T-helper 22 cell (primary cell): ENCODE results near the gene MAPK8.

Experiments used
- DNase-seq: peaks from one replicate; pipeline ENCODE4 v3.0.0-alpha.2; 2020; ENCODE audit warnings: low read depth

The MAPK8 gene

DNA sequence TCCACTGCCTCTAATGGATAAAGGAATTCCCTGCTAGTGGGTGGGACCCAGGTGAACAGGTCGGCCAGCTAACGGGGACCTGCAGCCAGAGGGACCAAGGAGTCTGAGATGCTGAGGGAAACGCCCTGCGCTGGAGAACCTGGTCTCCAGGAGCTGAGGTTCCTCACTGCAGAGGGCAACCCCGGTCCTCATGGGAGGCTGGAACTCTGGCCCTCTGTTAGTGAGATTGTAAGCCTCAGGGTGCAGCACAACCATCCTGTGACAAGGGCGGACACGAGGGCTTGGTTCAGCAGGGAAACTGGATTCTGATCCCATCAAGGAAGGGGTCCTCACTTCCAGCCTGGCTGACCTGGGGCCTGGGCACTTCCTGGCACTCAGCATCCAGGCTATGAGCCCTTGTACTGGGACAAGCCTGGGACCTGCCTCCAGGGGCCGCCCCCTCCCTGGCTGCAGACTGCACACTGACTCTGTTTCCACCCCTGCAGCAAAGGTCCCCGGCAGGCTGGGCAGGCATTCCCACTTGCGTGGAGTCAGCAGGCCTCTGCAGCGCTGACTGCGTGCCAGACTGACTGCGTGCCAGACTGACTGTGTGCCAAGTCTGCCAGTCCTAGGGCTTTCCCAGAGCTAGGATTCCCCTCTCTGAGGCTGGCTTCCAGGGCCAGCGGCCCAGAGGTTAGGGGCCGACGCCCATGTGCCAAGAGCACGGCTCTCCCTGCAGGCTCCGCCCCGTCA is 143.2 kb downstream of the MAPK8 start:
- DNase-seq, result no peak

DNA sequence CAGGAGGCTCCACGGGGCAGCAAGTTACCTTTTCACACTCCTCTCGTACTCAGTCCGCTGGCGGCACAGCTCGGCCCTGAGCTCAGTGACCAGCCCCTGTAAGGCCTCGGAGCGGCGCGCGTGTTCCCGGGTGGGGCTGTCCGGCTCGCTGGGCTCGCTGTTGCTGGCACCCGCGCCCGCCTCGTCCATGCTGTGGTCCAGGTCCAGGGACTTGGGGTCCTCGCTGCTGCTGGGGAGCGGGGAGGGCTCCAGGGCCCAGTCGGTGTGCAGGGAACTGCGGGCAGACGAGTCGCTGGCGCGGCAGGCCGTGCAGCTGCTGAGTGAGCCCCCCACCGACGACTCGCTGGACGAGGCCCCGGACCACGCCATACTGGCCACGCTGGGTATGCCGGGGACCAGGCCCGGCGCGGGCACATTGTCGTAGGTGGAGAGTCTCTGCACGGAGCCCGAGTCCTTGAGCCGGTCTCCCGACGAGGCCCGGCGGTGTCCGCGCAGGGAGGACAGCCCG is 143.8 kb downstream of the MAPK8 start:
- no peak for DNase-seq

DNA sequence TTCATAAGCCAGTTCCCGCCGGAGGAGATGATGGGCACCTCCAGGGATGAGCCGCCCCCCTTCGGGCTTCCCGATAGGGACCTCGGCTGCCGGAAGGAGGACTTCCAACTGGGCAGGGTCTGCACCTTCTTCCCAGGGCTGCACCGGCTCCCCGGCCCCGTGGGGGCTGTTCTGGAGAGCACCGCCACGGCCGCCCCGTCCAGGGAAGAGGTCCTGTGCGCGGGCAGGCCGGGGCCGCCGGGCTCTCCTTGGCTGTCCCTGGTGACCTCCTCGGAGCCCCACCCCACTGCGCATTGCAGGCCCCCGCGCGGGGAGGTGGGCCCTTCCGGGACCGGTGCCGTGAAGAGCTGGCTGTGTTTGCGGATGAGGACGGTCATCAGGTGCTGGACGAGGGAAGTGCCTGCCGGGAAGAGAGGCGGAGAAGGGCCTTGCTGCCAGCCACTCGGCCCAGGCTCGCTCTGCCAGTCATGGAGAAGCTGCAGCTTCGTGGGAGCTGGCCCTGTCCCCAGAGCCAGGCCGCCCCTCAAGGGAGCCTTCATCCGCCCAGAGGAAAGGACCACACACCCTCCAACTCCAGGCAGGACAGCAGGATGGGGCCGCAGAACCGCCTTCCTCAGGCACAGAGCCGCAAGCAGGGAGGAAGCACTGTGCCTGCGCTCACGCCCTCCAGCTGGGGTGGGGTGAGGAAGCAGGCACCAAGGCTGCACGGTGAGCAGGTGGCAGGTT is 144.4 kb downstream of the MAPK8 start:
- DNase-seq, result no peak

DNA sequence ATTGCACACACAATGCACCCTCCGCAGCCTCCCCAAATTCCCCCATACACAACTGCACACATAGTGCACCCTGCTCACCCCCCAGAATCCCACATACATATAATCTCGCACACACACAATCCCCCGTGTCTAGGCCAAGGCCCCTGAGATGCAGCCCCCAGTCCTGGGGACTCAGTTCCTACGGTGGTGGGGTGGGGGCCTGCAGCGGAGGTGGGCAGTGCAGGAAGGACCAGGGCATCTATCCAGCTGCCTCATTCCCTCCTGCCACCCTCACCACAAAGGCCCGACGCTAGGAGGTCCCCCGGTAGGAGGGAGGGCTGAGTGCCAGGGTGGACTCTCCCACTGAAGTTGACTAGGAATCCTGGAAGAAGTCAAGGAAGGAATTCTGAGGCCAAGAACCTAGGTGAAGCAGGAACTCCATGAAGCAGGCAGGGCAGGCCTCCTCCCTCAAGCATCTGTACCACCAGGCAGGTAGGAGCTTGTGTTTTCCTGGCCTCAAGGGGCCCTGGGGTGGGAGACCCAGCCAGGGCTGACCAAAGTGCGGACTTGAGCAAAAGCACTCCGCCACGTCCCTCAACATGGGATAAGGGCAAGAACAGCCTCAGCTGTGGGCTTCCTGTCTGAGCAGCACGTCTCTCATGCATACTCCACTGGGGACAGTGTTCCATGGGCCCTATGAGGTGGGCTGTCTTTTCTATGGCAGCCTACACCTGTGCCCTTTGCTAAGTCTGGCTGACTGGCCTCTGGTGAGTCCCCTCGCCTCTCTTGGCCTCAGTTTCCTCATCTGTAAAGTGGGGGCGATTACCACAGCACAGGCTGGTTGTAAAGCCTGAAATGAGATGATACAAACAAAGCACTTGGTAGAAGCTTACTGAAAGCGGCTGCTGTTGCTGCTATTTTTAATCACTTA is 145.7 kb downstream of the MAPK8 start:
- DNase-seq, result no peak

DNA sequence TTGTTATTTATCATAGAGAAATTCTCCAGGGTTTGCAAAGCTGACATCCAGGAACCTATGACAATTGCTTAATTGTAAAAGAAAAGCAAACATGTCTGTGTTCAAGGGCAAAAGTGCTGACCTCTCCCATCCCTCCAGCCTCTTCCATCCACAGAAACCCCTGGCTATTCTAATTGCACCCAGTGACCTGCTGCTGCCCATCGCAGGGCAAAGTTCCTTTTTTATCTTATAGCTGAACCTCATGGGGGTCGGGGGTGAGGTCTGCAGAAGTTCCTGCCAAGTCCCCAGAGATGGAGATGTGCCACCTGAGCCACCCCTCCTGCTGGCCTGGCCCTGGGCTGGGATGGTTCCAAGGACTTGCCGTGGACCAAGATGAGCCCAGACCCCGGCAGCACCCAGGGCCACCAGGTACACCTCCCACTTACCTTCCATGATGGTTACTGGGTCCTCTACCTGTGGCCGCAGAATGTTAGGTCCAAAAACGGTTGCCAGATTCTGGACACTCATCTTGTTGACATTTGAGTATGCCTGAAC is 146.5 kb downstream of the MAPK8 start:
- no peak for DNase-seq

DNA sequence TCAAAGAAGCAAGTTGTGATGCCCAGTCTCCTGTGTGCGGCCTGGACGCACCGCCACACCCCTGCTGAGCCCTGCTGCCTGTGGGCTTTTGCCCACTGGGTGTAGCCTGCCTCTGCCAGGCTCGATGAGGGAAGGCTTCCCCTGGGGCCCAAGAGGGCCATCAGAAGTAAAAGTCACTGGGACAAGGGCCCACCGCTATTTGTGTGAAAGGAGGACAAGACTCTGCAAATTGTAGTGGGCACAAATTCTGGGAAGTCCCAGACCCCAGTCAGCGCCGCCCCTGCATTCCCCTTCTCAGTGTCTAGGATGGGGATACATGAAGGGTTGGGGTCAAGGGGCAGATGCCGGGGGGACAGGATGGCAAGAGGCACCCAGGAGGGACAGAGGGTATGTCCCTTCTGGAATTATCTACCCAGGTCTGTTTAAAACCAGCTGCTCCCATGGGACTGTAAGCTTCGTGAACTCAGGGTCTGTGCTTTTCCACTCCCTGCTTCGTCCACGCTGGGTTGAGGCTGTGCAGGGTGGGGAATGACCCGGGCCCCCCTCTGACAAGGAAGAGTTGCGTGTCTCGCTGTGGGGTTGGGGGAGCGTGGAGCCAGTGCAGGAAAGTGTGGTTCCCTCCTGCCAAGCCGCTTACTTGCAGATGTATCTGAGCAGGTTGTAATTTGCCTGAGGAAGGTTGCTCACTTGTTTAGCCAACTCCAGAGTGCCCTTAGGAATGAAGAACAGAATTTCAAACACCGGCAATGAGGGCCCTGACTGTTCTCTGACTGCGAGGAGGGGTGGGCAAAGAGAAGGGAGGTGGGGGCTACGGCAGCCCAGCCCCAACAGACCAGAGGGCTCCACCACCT is 147.2 kb downstream of the MAPK8 start:
- no peak for DNase-seq

DNA sequence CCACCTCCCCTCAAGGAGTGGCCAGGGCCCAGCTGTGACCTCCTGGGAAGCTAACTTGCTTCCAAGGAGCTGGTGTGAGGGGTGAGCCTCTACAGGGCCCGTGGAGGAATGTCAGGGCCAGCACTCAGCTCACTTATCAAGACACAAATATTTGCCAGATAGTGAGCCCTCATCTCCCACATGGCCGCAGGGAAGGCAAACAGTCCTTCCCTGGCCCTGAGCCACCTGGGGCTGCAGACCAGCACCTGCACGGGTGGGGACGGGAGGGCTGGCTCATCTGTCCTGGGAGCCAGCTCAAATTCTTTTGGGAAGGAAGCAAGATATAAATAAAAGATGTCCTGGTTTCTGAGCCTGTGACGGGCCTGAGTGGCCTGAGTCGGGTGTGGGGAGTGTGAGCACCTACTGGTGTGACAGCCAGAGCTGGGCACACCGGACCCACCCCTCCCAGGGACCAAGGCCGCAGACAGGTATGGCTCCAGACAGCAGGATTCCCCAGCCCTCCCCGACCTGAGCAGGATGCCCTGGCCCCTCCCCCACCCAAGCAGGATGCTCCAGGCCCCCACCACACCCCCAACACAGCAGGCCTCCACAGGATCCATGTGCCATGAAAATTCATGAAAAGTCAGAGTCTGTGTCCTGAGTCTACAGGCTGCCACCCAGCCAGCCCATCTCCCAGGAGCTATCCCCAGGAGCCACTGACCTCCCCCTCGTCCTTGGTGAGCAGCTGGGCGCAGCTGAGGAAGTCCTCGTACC is 148.0 kb downstream of the MAPK8 start:
- no peak for DNase-seq

DNA sequence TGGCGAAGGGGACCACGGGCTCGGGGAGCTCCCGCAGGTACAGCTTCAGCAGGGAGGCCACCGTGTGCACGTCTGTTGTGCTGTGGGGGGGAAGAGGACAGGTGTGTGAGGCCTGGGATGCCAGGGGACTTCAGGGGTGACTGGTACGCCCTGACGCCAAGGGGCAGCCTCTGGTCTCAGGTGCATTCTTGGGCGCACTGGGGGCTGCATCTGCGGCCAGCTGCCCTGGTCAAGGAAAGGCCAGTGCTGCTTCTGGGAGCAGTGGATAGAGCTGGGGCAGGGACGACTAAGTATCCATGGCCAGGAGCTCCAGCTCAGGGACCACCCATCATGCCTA is 148.5 kb downstream of the MAPK8 start:
- no peak for DNase-seq

DNA sequence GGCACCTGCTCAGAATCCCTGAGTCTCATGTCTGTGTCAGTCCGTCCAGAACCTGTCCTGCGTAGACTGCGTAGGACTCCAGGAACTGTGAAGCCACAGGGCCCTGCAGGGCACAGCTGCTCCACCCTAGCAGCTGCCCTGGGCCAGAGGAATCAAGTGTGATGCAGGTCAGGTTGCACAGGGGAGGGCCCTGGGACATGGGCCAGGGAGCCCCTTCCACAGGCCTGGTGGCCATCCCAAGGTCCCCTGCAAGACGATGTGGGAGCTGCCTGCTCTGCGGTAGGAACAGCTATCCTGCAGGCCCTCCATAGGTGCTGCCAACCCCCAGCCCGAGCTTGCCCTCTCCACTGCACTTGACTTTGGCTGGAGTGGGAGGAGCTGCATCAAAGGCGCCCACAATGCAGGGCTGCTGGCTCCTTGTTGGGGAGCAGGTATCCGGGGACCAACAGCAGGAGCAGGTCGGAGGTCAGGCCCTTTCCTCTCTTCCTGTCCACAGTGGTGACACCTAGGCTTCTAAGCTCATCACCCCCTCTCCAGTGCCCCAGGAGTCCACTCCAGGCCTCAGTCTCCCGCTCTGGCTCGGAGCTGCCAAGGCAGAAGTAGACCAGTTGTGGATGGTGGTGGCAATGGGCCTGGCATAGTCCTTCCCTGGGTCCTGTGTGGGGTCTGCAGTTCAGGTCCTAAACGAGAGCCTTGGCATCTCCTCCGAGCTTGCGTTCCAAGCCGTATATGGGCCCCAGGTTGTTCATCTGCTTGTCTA is 149.1 kb downstream of the MAPK8 start:
- DNase-seq, result no peak

DNA sequence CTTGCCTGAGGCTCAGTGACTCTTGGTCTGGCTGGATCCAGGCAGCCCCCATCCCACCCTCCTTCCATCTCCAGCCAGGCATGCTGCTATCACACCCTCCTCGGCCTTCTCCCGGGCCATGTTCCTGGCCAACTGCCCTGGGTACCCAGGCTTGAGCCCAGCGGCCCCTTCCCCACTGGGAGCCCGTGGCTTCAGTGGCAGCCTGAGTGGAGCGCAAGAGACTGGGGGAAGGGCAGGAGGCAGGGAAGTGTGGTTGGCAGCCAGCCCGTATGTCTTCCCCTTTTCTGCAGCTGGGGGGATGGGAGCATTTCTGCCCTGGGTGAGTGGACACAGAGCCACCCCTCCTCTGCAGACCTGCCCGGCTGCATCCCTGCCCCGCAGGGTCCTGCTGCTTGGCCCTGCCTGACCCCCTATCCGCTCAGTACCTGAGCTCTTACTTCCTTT is 149.9 kb downstream of the MAPK8 start:
- no peak for DNase-seq

DNA sequence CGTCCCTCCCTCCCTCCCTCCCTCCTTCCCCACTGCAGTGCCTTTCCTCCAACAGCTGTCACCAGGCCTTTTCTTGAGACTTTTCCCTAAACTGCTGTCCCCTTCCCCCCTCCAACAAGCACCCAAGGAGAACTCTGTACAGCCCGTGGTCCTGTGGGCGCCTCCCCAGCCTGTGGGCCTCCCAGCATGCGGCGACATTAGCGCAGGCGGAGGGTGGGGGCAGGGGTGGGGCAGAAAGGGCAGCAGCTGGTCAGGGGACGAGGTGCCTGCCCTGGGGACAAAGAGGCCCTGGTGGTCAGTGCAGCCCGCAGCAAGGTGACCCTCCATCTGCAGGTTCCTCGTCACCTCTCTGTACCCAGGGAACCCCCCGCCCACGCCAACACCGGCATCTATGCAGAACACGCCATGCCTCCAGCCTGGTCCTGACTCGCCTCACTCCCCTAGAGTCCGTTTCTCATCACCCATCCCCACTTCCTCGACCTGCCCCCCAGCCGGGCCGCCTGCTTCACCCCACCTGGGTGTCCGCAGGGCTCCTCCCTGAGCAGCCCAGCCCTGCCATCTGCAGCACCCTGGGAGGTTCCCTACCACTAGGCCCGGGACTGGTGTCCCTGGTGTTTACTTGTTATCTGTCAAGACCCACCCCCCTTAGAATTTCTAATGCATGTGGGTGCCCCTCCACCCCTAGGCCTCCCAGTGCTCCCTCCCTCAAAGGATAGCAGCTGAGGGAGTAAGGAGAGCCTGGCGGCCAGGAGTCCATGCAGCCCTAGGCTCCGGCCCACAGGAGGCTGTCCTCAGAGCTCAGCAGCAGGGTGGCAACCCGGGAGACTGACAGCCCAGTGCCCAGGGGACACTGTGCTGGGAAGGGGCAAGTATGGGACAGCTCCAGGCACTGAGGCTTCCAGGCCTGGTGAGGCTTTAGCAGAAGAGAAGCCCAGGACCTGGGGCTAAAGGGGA is 150.6 kb downstream of the MAPK8 start:
- DNase-seq, result no peak

DNA sequence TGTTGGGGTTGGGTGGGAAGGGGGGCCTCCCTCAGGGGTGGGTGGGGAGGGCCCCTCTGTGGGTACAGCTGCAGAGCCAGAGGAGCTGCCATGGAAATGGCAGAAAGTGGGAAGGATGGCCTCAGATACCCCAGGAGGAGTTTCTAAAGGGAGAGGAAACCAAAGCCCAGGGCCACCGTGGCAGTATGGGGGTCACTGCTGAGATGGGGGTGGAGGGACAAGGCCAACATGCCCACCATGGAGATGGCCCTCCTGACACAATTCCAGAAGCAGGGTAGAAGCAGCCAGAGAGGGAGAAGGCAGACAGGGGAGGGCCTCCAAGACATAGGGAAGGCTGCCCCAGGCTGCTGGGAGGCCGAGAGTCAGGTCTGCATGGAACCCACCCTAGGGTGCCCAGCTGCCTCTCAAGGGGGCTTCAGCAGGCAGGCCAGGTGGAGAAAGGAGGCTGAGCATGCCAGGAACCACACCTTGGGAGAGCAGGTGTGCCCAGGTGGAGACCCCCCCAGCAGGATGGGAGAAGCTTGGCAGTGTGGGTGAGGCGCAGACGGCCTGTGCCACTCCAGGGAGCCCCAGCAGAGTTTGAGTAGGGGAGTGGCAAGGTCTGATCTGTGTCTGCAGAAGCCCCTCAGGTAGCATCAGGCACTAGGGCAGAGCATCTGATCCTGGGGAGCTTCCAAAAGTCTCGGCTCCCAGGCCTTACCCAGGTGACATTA is 151.6 kb downstream of the MAPK8 start:
- DNase-seq, result no peak

DNA sequence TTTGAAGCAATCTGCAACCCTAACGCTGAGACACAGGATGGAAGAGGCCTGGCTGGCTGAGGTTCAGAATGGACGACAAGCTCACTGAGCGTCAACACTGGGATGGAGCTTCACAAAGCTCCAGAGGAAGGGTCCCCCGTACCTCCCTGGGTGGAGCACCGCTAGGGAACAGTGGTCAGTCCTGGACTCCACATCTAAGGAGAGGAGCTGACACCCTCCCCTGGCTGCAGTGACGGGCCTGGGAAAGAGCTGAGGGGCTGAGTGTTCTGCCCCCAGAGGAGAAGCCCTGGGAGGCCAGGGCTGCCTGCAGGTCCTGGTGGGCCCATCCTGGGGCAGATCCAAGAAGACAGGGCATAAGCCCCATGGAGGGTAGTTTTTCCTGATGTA is 152.2 kb downstream of the MAPK8 start:
- DNase-seq, result no peak

DNA sequence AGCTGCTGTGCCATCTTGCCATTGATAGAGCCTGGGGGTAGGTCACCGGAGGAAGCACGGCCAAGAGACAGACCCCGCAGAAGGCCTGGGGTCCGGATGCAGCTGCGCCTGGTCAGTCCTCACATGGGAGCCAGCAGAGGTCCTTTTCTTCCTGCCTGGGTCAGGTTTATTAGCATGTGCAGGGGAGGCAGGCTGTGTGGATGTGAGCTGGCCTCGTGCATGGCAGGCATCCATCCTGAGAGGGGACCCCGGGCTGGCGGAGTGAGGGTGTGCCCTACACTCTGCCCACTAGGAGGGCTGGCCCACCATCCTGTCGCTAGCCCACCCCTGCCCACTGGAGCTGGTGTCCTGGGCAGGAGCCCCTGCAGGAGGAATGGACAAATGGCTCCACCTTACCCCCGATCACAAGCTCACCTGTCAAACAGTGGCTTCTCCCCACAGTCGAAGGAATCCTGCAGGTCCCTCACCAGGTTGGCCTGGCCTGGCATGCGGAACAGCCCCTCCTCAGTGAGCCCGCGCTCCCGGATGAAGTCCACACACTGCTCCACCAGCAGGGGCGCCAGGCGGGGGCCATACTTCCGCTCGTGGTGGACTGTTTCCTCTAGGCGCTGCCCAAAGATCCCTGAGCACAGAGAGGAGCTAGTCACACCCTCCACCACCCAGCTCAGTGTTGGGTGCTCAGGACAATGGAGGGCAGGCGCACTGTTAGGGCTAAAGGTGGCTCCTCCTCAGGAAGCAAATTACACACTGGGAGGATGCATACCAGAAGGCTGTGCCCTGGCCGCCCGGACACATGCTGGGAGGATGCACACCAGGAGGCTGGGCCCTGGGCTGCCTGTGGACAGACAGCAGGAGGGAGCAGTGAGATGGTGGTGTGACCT is 153.0 kb downstream of the MAPK8 start:
- DNase-seq, result no peak

DNA sequence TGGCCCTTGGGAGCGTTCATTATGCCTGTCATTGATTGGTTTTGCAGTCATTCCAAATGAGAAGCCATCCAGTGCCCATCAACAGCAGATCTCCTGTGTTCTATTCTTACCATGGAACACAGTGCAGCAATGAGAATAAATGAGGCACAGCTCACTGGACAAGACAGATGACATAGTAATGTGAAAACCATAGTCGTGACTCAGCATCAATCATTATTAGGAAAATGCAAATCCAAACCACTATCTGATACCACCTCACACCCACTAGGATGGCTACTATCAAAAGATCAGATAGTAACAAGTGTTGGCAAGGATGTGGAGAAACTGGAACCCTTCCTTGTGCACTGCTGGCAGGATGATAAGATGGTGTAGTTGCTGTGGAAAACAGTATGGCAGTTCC is 153.7 kb downstream of the MAPK8 start:
- no peak for DNase-seq

DNA sequence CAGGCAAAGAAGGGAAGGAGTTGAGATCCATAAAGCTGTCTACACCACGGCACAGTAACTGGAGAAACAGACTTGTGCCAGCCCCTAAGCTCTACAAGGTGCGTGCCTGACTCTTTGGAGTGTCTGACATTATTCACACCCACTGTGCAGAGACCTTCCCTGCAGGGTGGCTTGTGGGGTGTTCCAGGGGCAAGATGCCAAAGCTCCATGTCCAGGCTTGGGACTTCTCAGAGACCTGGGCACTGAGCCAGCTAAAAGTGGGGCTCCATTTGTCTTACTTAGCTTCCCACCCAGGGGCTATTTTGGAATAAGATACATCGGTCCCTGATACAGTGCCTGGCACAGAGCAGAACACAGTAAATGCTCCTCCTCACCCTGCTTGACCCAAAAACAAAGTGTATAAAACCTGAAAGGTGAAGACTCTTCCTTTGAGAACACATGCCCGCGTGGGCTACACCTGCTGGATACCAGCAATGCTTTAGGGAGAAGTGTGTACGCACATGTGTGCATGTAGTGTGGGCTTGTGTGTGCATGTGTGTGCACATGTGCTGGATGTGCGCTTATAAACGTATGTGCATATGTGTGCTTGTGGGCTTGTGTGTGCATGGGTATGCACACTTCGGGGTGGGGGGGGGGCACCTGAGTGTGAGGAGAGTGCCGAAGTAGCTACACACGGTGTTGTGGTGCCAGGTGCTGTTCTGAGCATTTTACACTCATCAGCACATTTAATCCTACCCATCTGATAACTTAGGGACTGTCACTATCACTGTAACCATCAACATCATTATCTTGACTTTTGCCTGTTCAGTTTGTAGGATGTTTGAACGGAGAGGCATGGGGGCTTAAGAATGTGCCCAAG is 155.4 kb downstream of the MAPK8 start:
- no peak for DNase-seq
